ENCODE data around the gene SMYD3. TPM values are rescaled to one million over a fixed set of nuclear protein-coding genes. Genes with fewer than 3 reads are reported as not detected.

Gene SMYD3
- total RNA-seq, 1 donor from 2014 or later, result 35.4 TPM

GRCh38 chr1:246416261-246416660 is 90.8 kb downstream of the SMYD3 start:
- Mint-ChIP-seq H3K27me3 (ENCODE audit: unreplicated experiment) (no peaks in the 10 kb centered on the region), H3K4me3 (ENCODE audit: unreplicated experiment) (no peak overlapping the region), H3K4me1 (ENCODE audit: low read depth, unreplicated experiment) (peaks cover 4% of the 10 kb centered on the region), H3K27ac (ENCODE audit: unreplicated experiment) (no peak overlapping the region), H3K9me3 (ENCODE audit: unreplicated experiment) (peaks cover 5% of the 10 kb centered on the region), H3K36me3 (ENCODE audit: unreplicated experiment) (peaks cover 22% of the 10 kb centered on the region)
- DNase-seq, result no peak
- no peak for TF ChIP-seq CTCF (IDR thresholded peaks at IDR 0.05; ENCODE audit: partially characterized antibody, unreplicated experiment)

GRCh38 chr1:246415028-246415427 is 92.1 kb downstream of the SMYD3 start:
- H3K4me3 Mint-ChIP-seq (ENCODE audit: unreplicated experiment), result no peak overlapping the region
- no peak overlapping the region for H3K27ac Mint-ChIP-seq (ENCODE audit: unreplicated experiment)
- no peak for DNase-seq
- H3K4me1 Mint-ChIP-seq (ENCODE audit: low read depth, unreplicated experiment), result peaks cover 4% of the 10 kb centered on the region
- no peak for TF ChIP-seq CTCF (IDR thresholded peaks at IDR 0.05; ENCODE audit: partially characterized antibody, unreplicated experiment)
- no peaks in the 10 kb centered on the region for H3K27me3 Mint-ChIP-seq (ENCODE audit: unreplicated experiment)
- peaks cover 22% of the 10 kb centered on the region for H3K36me3 Mint-ChIP-seq (ENCODE audit: unreplicated experiment)
- H3K9me3 Mint-ChIP-seq (ENCODE audit: unreplicated experiment), result peaks cover 5% of the 10 kb centered on the region

- Mint-ChIP-seq H3K9me3 (ENCODE audit: unreplicated experiment) (peaks cover 5% of the 10 kb centered on the region), H3K27ac (ENCODE audit: unreplicated experiment) (no peak overlapping the region), H3K36me3 (ENCODE audit: unreplicated experiment) (peaks cover 15% of the 10 kb centered on the region), H3K27me3 (ENCODE audit: unreplicated experiment) (no peaks in the 10 kb centered on the region), H3K4me1 (ENCODE audit: low read depth, unreplicated experiment) (peaks cover 3% of the 10 kb centered on the region), H3K4me3 (ENCODE audit: unreplicated experiment) (no peak overlapping the region)
- DNase-seq, result no peak
- TF ChIP-seq CTCF (IDR thresholded peaks at IDR 0.05; ENCODE audit: partially characterized antibody, unreplicated experiment), result no peak
These were observed 93.6 kb downstream of the SMYD3 start for GRCh38 chr1:246413430-246413829.

GRCh38 chr1:246404078-246404477 is 103.0 kb downstream of the SMYD3 start:
- H3K9me3 Mint-ChIP-seq (ENCODE audit: unreplicated experiment), result peaks cover 8% of the 10 kb centered on the region
- no peak for DNase-seq
- peaks cover 26% of the 10 kb centered on the region for H3K4me1 Mint-ChIP-seq (ENCODE audit: low read depth, unreplicated experiment)
- peak overlapping the region; percentile 81 for H3K4me3 Mint-ChIP-seq (ENCODE audit: unreplicated experiment)
- peaks cover 8% of the 10 kb centered on the region for H3K27me3 Mint-ChIP-seq (ENCODE audit: unreplicated experiment)
- peak overlapping the region; percentile 100 for H3K27ac Mint-ChIP-seq (ENCODE audit: unreplicated experiment)
- TF ChIP-seq CTCF (IDR thresholded peaks at IDR 0.05; ENCODE audit: partially characterized antibody, unreplicated experiment), result no peak
- no peaks in the 10 kb centered on the region for H3K36me3 Mint-ChIP-seq (ENCODE audit: unreplicated experiment)

- H3K9me3 Mint-ChIP-seq (ENCODE audit: unreplicated experiment), result no peaks in the 10 kb centered on the region
- no peak overlapping the region for H3K4me3 Mint-ChIP-seq (ENCODE audit: unreplicated experiment)
These were observed 108.8 kb downstream of the SMYD3 start for GRCh38 chr1:246398126-246398813.

More at GRCh38 chr1:246398126-246398813, 108.8 kb downstream of the SMYD3 start:
- Mint-ChIP-seq H3K27me3 (ENCODE audit: unreplicated experiment) (no peaks in the 10 kb centered on the region), H3K27ac (ENCODE audit: unreplicated experiment) (no peak overlapping the region), H3K4me1 (ENCODE audit: low read depth, unreplicated experiment) (peaks cover 2% of the 10 kb centered on the region), H3K36me3 (ENCODE audit: unreplicated experiment) (no peaks in the 10 kb centered on the region)
- DNase-seq, result no peak
- no peak for TF ChIP-seq CTCF (IDR thresholded peaks at IDR 0.05; ENCODE audit: partially characterized antibody, unreplicated experiment)
